Panc1 (cell line): ENCODE data around the gene ARHGAP8. TPM values are rescaled to one million over a fixed set of nuclear protein-coding genes. Genes with fewer than 3 reads are reported as not detected.

Experiments used
- ATAC-seq: fragments of 200-7000 bp; cut with Tn5 transposase; 2 replicates; pipeline ENCODE4 v1.9.1; 2020; ENCODE audit warnings: mild to moderate bottlenecking, moderate library complexity
- BruUV-seq: library from RNA; stranded (reverse); fragments of 400-500 nt; replicated peaks from 2 replicates; lab custom pipeline; 2021; lab: Mats Ljungman, UMichigan
- CTCF ChIA-PET: fragments of 300-600 bp; sonication (Branson Sonifier 250); formaldehyde crosslinking; loops from one replicate; lab custom pipeline; 2022; ENCODE audit warnings: antibody characterized with exemption; lab: Charles Lee
- POLR2A ChIA-PET: fragments of 300-600 bp; sonication (Branson Sonifier 250); formaldehyde crosslinking; loops from one replicate; lab custom pipeline; 2022; ENCODE audit warnings: antibody characterized with exemption; lab: Charles Lee
- DNase-seq: peaks from one replicate; pipeline ENCODE4 v3.0.0-alpha.2; 2010; ENCODE audit warnings: low read depth, low spot score
- H3K27ac ChIP-seq: 2 replicates; pipeline ENCODE4 v1.5.1; 2011; ENCODE audit warnings: mild to moderate bottlenecking, low read length, inconsistent platforms
- H3K27me3 ChIP-seq: fragments of 200-500 bp; sonication (Bioruptor generic); 2 replicates; pipeline ENCODE4 v1.6.0; 2014; ENCODE audit warnings: low read length, inconsistent platforms; ENCODE audit not compliant: control insufficient read depth, insufficient read depth
- H3K36me3 ChIP-seq: fragments of 200-500 bp; sonication (Bioruptor generic); 2 replicates; pipeline ENCODE4 v1.5.1; 2014; ENCODE audit warnings: inconsistent platforms, mild to moderate bottlenecking, low read length, moderate library complexity; ENCODE audit not compliant: control insufficient read depth, insufficient read depth
- H3K4me1 ChIP-seq: 2 replicates; pipeline ENCODE4 v1.5.1; 2011; ENCODE audit warnings: inconsistent platforms, mild to moderate bottlenecking, low read length, moderate library complexity; ENCODE audit not compliant: control insufficient read depth, insufficient read depth
- H3K4me3 ChIP-seq, 2 experiments: 2 replicates each; pipeline ENCODE4 v1.5.1; 2011 to 2012; ENCODE audit warnings: low read depth in 2 of 2, low read length in 2 of 2, mild to moderate bottlenecking in 2 of 2, inconsistent platforms in 1 of 2, moderate library complexity in 1 of 2
- H3K9me3 ChIP-seq: fragments of 200-500 bp; sonication (Bioruptor generic); 2 replicates; pipeline ENCODE4 v1.5.1; 2014; ENCODE audit warnings: low read depth, mild to moderate bottlenecking, inconsistent platforms, low read length, moderate library complexity; ENCODE audit not compliant: control insufficient read depth, insufficient read depth
- CTCF ChIP-seq: fragments of 450-650 bp; IDR thresholded peaks from 2 replicates; pipeline ENCODE4 v1.5.1; 2017; ENCODE audit warnings: mild to moderate bottlenecking
- POLR2AphosphoS5 ChIP-seq: IDR thresholded peaks from 2 replicates; pipeline ENCODE4 v1.6.1; 2012; ENCODE audit warnings: mild to moderate bottlenecking, low read depth, low read length, moderate library complexity
- REST ChIP-seq, 2 experiments: IDR thresholded peaks; 2 replicates each; pipeline ENCODE4 v1.6.1; 2011 to 2012; ENCODE audit warnings: low read depth in 2 of 2, control low read depth in 1 of 2, low read length in 1 of 2, mild to moderate bottlenecking in 1 of 2, moderate library complexity in 1 of 2; ENCODE audit not compliant: insufficient read depth in 1 of 2
- SIN3A ChIP-seq: IDR thresholded peaks from 2 replicates; pipeline ENCODE4 v1.6.1; 2012; ENCODE audit warnings: low read depth, mild to moderate bottlenecking, low read length, moderate library complexity, borderline replicate concordance; ENCODE audit not compliant: insufficient read depth
- TCF7L2 ChIP-seq: IDR thresholded peaks from 2 replicates; pipeline ENCODE4 v1.6.1; 2011; ENCODE audit warnings: mild to moderate bottlenecking, low read depth, low read length, inconsistent platforms
- in situ Hi-C: cut with HindIII; loops from 2 replicates; pipeline ENCODE4 v1.10.0; 2016; ENCODE audit warnings: low sequenced_read_pairs, low pct_unique_long_range_greater_than_20kb
- intact Hi-C: fragments of 100-400 bp; cut with micrococcal nuclease; formaldehyde crosslinking; loops from one replicate; pipeline ENCODE4 v1.10.0; 2022; ENCODE audit not compliant: unreplicated experiment
- total RNA-seq: library from RNA; stranded (reverse); gene quantifications from one replicate; pipeline ENCODE4 v1.2.1, GENCODE V29; 2021; ENCODE audit not compliant: unreplicated experiment

Gene ARHGAP8
- total RNA-seq, 1 experiment from 2014 or later: 9.2 TPM

- intact Hi-C loops (no loop called here), in situ Hi-C loops (no loop called here)
- Histone ChIP-seq H3K4me3 (no peak overlapping the region), H3K27me3 (no peaks in the 10 kb centered on the region), H3K9me3 (no peaks in the 10 kb centered on the region), H3K27ac (no peak overlapping the region), H3K36me3 (no peaks in the 10 kb centered on the region), H3K4me1 (no peaks in the 10 kb centered on the region)
- DNase-seq (no peak), ATAC-seq (no peak)
- no TSS peak for BruUV-seq
- TF ChIP-seq SIN3A (no peak), TCF7L2 (no peak), REST (IDR thresholded peaks at IDR 0.05; ENCODE audit: insufficient read depth in 1 of 2, low read depth in 2 of 2, low read length in 1 of 2) (no peak), POLR2AphosphoS5 (no peak), CTCF (no peak)
- CTCF ChIA-PET: no interaction called here
- POLR2A ChIA-PET: no interaction called here
These were observed 53.3 kb downstream of the ARHGAP8 start for GRCh38 chr22:44805711-44806110.

GRCh38 chr22:44807232-44807631 is 54.9 kb downstream of the ARHGAP8 start:
- Histone ChIP-seq H3K4me1 (no peaks in the 10 kb centered on the region), H3K36me3 (no peaks in the 10 kb centered on the region), H3K27me3 (no peaks in the 10 kb centered on the region), H3K9me3 (no peaks in the 10 kb centered on the region), H3K4me3 (no peak overlapping the region), H3K27ac (no peak overlapping the region)
- ChIA-PET CTCF (no interaction called here), POLR2A (no interaction called here)
- BruUV-seq: no TSS peak
- in situ Hi-C loops (no loop called here), intact Hi-C loops (no loop called here)
- no peak for ATAC-seq
- no peak for DNase-seq
- TF ChIP-seq TCF7L2 (no peak), SIN3A (no peak), CTCF (no peak), POLR2AphosphoS5 (no peak), REST (IDR thresholded peaks at IDR 0.05; ENCODE audit: insufficient read depth in 1 of 2, low read depth in 2 of 2, low read length in 1 of 2) (no peak)
